ENCODE results near the gene SCP2.

GRCh38 chr1:53084589-53084971, 157.5 kb downstream of the SCP2 start:
- no peak for TF ChIP-seq CTCF (conservative IDR thresholded peaks at IDR 0.05; ENCODE audit: low read depth, low read length)
- no peak for TF ChIP-seq EZH2 (IDR thresholded peaks at IDR 0.05; ENCODE audit: low read length, unreplicated experiment)

All from PC-3 (cell line).